Parathyroid adenoma (tissue), 2 donors: Measurements from ENCODE around the gene SLC15A3.

Experiments
- H2AFZ ChIP-seq: fragments of 300-600 bp; sonication (generic); one replicate; pipeline ENCODE4 v1.7.0; 2017; ENCODE audit warnings: antibody characterized with exemption, mild to moderate bottlenecking
- H3K27ac ChIP-seq: fragments of 300-600 bp; sonication (generic); one replicate; pipeline ENCODE4 v1.7.0; 2017
- H3K27me3 ChIP-seq: fragments of 300-600 bp; sonication (generic); one replicate; pipeline ENCODE4 v1.7.0; 2017; ENCODE audit warnings: low read length; ENCODE audit not compliant: control insufficient read depth, insufficient read depth
- H3K36me3 ChIP-seq: fragments of 300-600 bp; sonication (generic); one replicate; pipeline ENCODE4 v1.7.0; 2017; ENCODE audit warnings: low read length; ENCODE audit not compliant: control insufficient read depth, insufficient read depth
- H3K4me1 ChIP-seq: fragments of 300-600 bp; sonication (generic); one replicate; pipeline ENCODE4 v1.7.0; 2017; ENCODE audit warnings: control low read depth
- H3K4me2 ChIP-seq: fragments of 300-600 bp; sonication (generic); one replicate; pipeline ENCODE4 v1.7.0; 2017; ENCODE audit warnings: low read length
- H3K4me3 ChIP-seq: fragments of 300-600 bp; sonication (generic); one replicate; pipeline ENCODE4 v1.7.0; 2017; ENCODE audit warnings: low read depth, low read length
- H3K79me2 ChIP-seq: fragments of 300-600 bp; sonication (generic); one replicate; pipeline ENCODE4 v1.7.0; 2017; ENCODE audit warnings: control low read depth
- H3K9ac ChIP-seq: fragments of 300-600 bp; sonication (generic); one replicate; pipeline ENCODE4 v1.7.0; 2017; ENCODE audit warnings: mild to moderate bottlenecking
- H3K9me3 ChIP-seq: fragments of 300-600 bp; sonication (generic); one replicate; pipeline ENCODE4 v1.7.0; 2017; ENCODE audit warnings: low read length; ENCODE audit not compliant: control insufficient read depth
- CTCF ChIP-seq: fragments of 300-600 bp; sonication (generic); IDR thresholded peaks from one replicate; pipeline ENCODE4 v1.7.0; 2017; ENCODE audit warnings: antibody characterized with exemption, mild to moderate bottlenecking
- donor health status: primary hyperparathyroidism.

SLC15A3 gene

DNA sequence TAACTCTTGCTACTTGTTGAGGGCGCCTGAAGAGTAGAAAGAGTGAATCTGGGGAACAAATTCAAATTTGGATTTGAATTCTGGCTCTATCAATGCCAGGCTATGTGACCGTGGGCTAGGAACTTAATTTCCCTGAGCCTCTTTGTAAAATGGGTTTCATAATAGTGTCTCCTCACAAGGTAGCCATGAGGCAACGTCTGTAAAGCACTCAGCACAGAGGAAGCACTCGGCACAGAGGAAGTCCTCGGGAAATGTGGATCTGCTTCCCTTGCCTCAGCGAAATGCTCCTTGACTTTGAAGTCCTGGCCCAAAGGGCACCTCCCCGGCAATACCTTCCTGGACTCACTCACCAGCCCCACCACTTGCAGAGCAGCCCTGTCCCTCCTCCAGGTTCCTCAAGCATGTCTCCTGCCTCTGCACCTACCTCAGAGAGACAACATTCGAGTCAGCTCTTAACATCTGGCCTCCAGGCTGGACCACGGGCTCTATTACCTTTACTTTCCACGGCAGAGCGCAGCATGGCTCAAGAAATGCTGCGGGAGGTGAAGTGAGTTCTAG is 37.2 kb upstream of the SLC15A3 start:
- Histone ChIP-seq H3K9me3 (no peaks in the 10 kb centered on the region), H3K79me2 (no peaks in the 10 kb centered on the region), H2AFZ (no peak overlapping the region), H3K4me1 (no peaks in the 10 kb centered on the region), H3K9ac (no peak overlapping the region), H3K27me3 (no peaks in the 10 kb centered on the region), H3K36me3 (no peaks in the 10 kb centered on the region), H3K27ac (no peak overlapping the region), H3K4me2 (no peak overlapping the region), H3K4me3 (no peak overlapping the region)
- no peak for TF ChIP-seq CTCF

DNA sequence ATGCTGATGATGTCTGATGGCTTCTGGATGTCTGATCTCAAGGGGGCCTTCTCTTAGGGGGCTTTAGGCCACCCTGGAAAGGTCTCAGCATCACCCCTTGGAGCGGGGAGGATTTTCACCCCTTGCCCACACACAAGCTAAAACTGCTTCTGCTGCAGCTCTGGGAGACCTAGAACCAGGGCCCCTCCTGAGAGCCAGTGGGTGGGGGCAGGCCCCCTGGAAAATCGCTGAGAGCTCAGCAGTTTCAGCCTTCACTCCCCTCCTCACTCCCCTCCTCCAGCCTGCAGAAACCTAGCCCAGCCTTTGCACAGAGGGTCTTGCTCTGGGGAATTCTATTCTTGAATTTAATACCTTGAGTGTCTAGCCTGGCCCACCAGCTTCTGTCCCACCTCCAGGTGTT is 36.7 kb upstream of the SLC15A3 start:
- H3K4me1 ChIP-seq = no peaks in the 10 kb centered on the region
- H3K27ac ChIP-seq = no peak overlapping the region
- no peaks in the 10 kb centered on the region for H3K79me2 ChIP-seq
- no peak overlapping the region for H2AFZ ChIP-seq
- H3K9ac ChIP-seq = no peak overlapping the region
- no peak for TF ChIP-seq CTCF
- H3K4me3 ChIP-seq = no peak overlapping the region
- H3K27me3 ChIP-seq = no peaks in the 10 kb centered on the region
- H3K9me3 ChIP-seq = no peaks in the 10 kb centered on the region
- H3K36me3 ChIP-seq = no peaks in the 10 kb centered on the region
- no peak overlapping the region for H3K4me2 ChIP-seq

DNA sequence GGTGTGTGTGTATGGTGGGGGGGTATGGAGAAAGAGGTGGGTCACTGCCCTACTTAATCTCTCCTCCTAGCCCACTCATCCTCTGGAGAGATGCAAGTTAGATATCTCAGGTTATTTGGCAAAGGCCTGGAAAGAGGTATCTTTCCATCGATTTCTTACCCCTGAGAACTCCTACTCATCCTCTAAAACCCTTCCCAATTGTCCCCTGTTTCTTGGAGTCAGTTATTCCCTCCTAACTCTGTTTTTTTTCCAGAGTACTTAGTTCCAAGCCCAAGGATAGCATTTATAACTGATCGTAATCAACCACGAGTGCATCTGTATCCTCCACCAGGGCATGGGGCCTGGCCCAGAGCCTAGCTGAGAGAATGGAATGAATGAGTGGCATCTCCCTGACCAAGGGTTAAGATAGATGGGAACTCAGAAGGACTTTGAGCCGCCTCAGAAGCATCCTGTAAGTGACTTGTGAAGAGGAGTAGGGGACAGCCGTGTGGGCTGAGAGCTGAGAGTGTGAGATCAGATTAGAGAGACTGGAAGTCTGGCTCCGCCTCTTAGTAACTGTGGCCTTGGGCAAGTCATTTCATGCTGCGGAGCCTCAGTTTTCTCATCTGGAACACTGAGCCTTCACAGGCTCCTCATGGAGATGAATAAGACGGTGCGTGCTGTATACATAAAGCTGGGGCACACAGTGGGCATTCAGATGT is 35.8 kb upstream of the SLC15A3 start:
- no peaks in the 10 kb centered on the region for H3K36me3 ChIP-seq
- H3K27me3 ChIP-seq = no peaks in the 10 kb centered on the region
- H3K27ac ChIP-seq = no peak overlapping the region
- H3K4me2 ChIP-seq = no peak overlapping the region
- H2AFZ ChIP-seq = no peak overlapping the region
- H3K9me3 ChIP-seq = no peaks in the 10 kb centered on the region
- no peaks in the 10 kb centered on the region for H3K4me1 ChIP-seq
- no peak overlapping the region for H3K4me3 ChIP-seq
- H3K9ac ChIP-seq = no peak overlapping the region
- no peaks in the 10 kb centered on the region for H3K79me2 ChIP-seq
- no peak for TF ChIP-seq CTCF

- H3K4me1 ChIP-seq = no peaks in the 10 kb centered on the region
- no peaks in the 10 kb centered on the region for H3K27me3 ChIP-seq
- H3K36me3 ChIP-seq = no peaks in the 10 kb centered on the region
- H2AFZ ChIP-seq = no peak overlapping the region
- H3K4me3 ChIP-seq = no peak overlapping the region
- no peak for TF ChIP-seq CTCF
- H3K27ac ChIP-seq = no peak overlapping the region
- no peaks in the 10 kb centered on the region for H3K9me3 ChIP-seq
- no peak overlapping the region for H3K9ac ChIP-seq
- H3K4me2 ChIP-seq = no peak overlapping the region
- no peaks in the 10 kb centered on the region for H3K79me2 ChIP-seq
Measured at GRCh38 chr11:60985991-60986915, 34.3 kb upstream of the SLC15A3 start.
